Smooth muscle cell of the brain vasculature (primary cell): ENCODE data around the gene MGAT4A.
"Not testable (repeated sequence)": the region's sequence is repeated elsewhere in the genome, so short reads cannot be mapped to it uniquely, and the experiment has no call there.

Source experiments
- DNase-seq: peaks from one replicate; pipeline ENCODE4 v3.0.0-alpha.2; 2012; ENCODE audit warnings: low read depth, low spot score

The MGAT4A gene

GRCh38 chr2:98702858-98703620 lies 27.9 kb downstream of the MGAT4A start:
- no peak for DNase-seq

GRCh38 chr2:98702127-98702802 lies 28.7 kb downstream of the MGAT4A start:
- no peak for DNase-seq

GRCh38 chr2:98701230-98701629 lies 29.7 kb downstream of the MGAT4A start:
- DNase-seq = no peak

GRCh38 chr2:98698896-98699295 lies 32.0 kb downstream of the MGAT4A start:
- DNase-seq = no peak

- DNase-seq = no peak
Measured at GRCh38 chr2:98697651-98698337, 33.1 kb downstream of the MGAT4A start.

- DNase-seq = no peak
Measured at GRCh38 chr2:98696200-98696599, 34.7 kb downstream of the MGAT4A start.

GRCh38 chr2:98695255-98695654 lies 35.7 kb downstream of the MGAT4A start:
- no peak for DNase-seq

- no peak for DNase-seq
Measured at GRCh38 chr2:98693477-98693876, 37.5 kb downstream of the MGAT4A start.

- DNase-seq = no peak
Measured at GRCh38 chr2:98692090-98693054, 38.6 kb downstream of the MGAT4A start.

GRCh38 chr2:98691303-98691702 lies 39.6 kb downstream of the MGAT4A start:
- DNase-seq = no peak

GRCh38 chr2:98685930-98686887 lies 44.7 kb downstream of the MGAT4A start:
- DNase-seq = no peak

- DNase-seq = no peak
Measured at GRCh38 chr2:98683728-98684127, 47.2 kb downstream of the MGAT4A start.

GRCh38 chr2:98676742-98677141 lies 54.2 kb downstream of the MGAT4A start:
- DNase-seq = no peak

GRCh38 chr2:98674233-98674964 lies 56.5 kb downstream of the MGAT4A start:
- no peak for DNase-seq

GRCh38 chr2:98669675-98670074 lies 61.3 kb downstream of the MGAT4A start:
- DNase-seq = no peak

GRCh38 chr2:98665677-98666076 lies 65.3 kb downstream of the MGAT4A start:
- no peak for DNase-seq

- DNase-seq = no peak
Measured at GRCh38 chr2:98664323-98664722, 66.6 kb downstream of the MGAT4A start.

- DNase-seq = no peak
Measured at GRCh38 chr2:98663511-98664090, 67.3 kb downstream of the MGAT4A start.

GRCh38 chr2:98659491-98659840 lies 71.5 kb downstream of the MGAT4A start:
- DNase-seq = not testable (repeated sequence)
